ENCODE measurements around the gene OXGR1. TPM values are rescaled to one million over a fixed set of nuclear protein-coding genes. Genes with fewer than 3 reads are reported as not detected.

The OXGR1 gene
- total and polyA plus RNA-seq, 2 of the 8 experiments (the other 6 are each of a cell fraction or from before 2014, with no cell fraction given): 0.34 to 1.8 TPM

- H3K27me3 ChIP-seq (replicated peaks in 1 of 4; ENCODE audit: control insufficient read depth in 3 of 4, extremely low read depth in 1 of 4, insufficient read depth in 3 of 4, low read length in 3 of 4): no peaks in the 10 kb centered on the region
- H4K20me1 ChIP-seq (replicated peaks in 1 of 2; ENCODE audit: control insufficient read depth in 1 of 2, insufficient read depth in 2 of 2, low read length in 2 of 2): no peaks in the 10 kb centered on the region
- POLR2A ChIA-PET (ENCODE audit: partially characterized antibody): no interaction called here
- H2BK20ac ChIP-seq (ENCODE audit: low read length): no peak overlapping the region
- 95% methylated on average over 27 of the region's 27 CpGs; no CpG with 5 or more reads in 1 of the 2 experiments for whole genome bisulfite sequencing, 2 experiments (ENCODE audit: extremely low coverage in 1 of 2, insufficient coverage in 1 of 2, insufficient read length in 1 of 2, insufficient replicate concordance in 2 of 2, low coverage in 1 of 2, low lambda C conversion rate in 2 of 2, missing lambda C conversion rate in 1 of 2)
- no peak overlapping the region for H2BK12ac ChIP-seq (ENCODE audit: low read depth, low read length)
- H3K79me1 ChIP-seq (ENCODE audit: low read depth, low read length): no peaks in the 10 kb centered on the region
- no peak overlapping the region for H3K56ac ChIP-seq (replicated peaks; ENCODE audit: insufficient read length, low read depth, low read length)
- H4K8ac ChIP-seq (ENCODE audit: extremely low read depth, insufficient read depth, low read length): no peak overlapping the region
- no peak overlapping the region for H2BK15ac ChIP-seq (ENCODE audit: low read length)
- no peak overlapping the region for H3K4ac ChIP-seq (replicated peaks; ENCODE audit: insufficient read length, low read depth, low read length)
- H3K18ac ChIP-seq (ENCODE audit: extremely low read depth, low read length): no peak overlapping the region
- no peak overlapping the region for H2BK5ac ChIP-seq (ENCODE audit: low read depth, low read length)
- no peak overlapping the region for H4K91ac ChIP-seq (replicated peaks; ENCODE audit: insufficient read length, low read length)
- H3K36me3 ChIP-seq (ENCODE audit: control insufficient read depth in 2 of 4, insufficient read depth in 4 of 4, low read length in 3 of 4): no peaks in the 10 kb centered on the region
- no peaks in the 10 kb centered on the region for H3K79me2 ChIP-seq (ENCODE audit: control insufficient read depth in 1 of 2, insufficient read depth in 2 of 2, low read length in 2 of 2)
- H2AK5ac ChIP-seq (ENCODE audit: low read depth, low read length): no peak overlapping the region
- H3K4me1 ChIP-seq (replicated peaks in 1 of 4; ENCODE audit: control insufficient read depth in 3 of 4, insufficient read depth in 4 of 4, low read length in 3 of 4): peaks cover 0 to 2% (median under 1%) of the 10 kb centered on the region in 4 experiments; a peak in 2 of 7 replicates
- no peak overlapping the region for H3K14ac ChIP-seq (ENCODE audit: insufficient read length)
- no peak overlapping the region for H2AFZ ChIP-seq (ENCODE audit: low read length)
- H4K5ac ChIP-seq (ENCODE audit: insufficient read length, low read depth, low read length): no peak overlapping the region
- no peak for DNase-seq (ENCODE audit: low read depth in 1 of 2, low spot score in 2 of 2)
- CTCF ChIA-PET (ENCODE audit: partially characterized antibody): interaction anchor here (0.9 to 4.8 kb wide), 2 partner anchors 10 to 53 kb away, joined by 3 to 26 read pairs; no protein-coding TSS in a partner anchor
- H3K27ac ChIP-seq (ENCODE audit: low read depth, low read length): no peak overlapping the region
- H3K23ac ChIP-seq (ENCODE audit: insufficient read length): no peak overlapping the region
- H3K9me3 ChIP-seq (ENCODE audit: insufficient read depth in 2 of 2, low read depth in 1 of 2, low read length in 1 of 2): no peaks in the 10 kb centered on the region
- H3K4me3 ChIP-seq (ENCODE audit: extremely low read depth in 1 of 4, insufficient read depth in 2 of 4, low read depth in 3 of 4, low read length in 4 of 4): no peak overlapping the region
- no peak overlapping the region for H3K4me2 ChIP-seq (ENCODE audit: insufficient read depth in 1 of 2, low read depth in 2 of 2, low read length in 2 of 2)
- TF ChIP-seq SIX5 (IDR thresholded peaks at IDR 0.05; ENCODE audit: low read depth, low read length) (no peak), SIRT6 (IDR thresholded peaks at IDR 0.05; ENCODE audit: low read length) (no peak), ZNF274 (IDR thresholded peaks at IDR 0.05; ENCODE audit: borderline replicate concordance, extremely low read depth, low read length) (no peak), SRF (IDR thresholded peaks at IDR 0.05; ENCODE audit: low read depth, low read length) (no peak), CHD2 (IDR thresholded peaks at IDR 0.05; ENCODE audit: low read length) (no peak)
- no peak overlapping the region for H2BK120ac ChIP-seq (replicated peaks; ENCODE audit: low read depth, low read length)
- no peaks in the 10 kb centered on the region for H3K23me2 ChIP-seq (ENCODE audit: low read depth, low read length)
- no peak for FAIRE-seq
- H3K9ac ChIP-seq (replicated peaks in 1 of 4; ENCODE audit: extremely low read depth in 1 of 4, low read depth in 3 of 4, low read length in 3 of 4): no peak overlapping the region
Observed at GRCh38 chr13:96947343-96947910, 46.8 kb downstream of the OXGR1 start.
